ENCODE results near the gene PMVK.

PMVK gene

GRCh38 chr1:154877370-154877974 is 59.0 kb downstream of the PMVK start:
- DNase-seq = peak in 1 of 2 donors; percentile 8

GRCh38 chr1:154876842-154877369 is 59.6 kb downstream of the PMVK start:
- DNase-seq = peak in 1 of 2 donors; percentile 10
